ENCODE measurements around the gene TRPV6. TPM values are rescaled to one million over a fixed set of nuclear protein-coding genes. Genes with fewer than 3 reads are reported as not detected.

TRPV6 gene
- total RNA-seq, 1 donor from 2014 or later: not detected

GRCh38 chr7:142886866-142887265 is 1.3 kb upstream of the TRPV6 start:
- intact Hi-C loops (cut with micrococcal nuclease): no loop called here

GRCh38 chr7:142884286-142884640 is 1.3 kb downstream of the TRPV6 start:
- intact Hi-C loops (cut with micrococcal nuclease): no loop called here

- intact Hi-C loops (cut with micrococcal nuclease): no loop called here
Measured at GRCh38 chr7:142883571-142884285, 1.8 kb downstream of the TRPV6 start.

- intact Hi-C loops (cut with micrococcal nuclease): no loop called here
Measured at GRCh38 chr7:142883145-142883544, 2.4 kb downstream of the TRPV6 start.

- intact Hi-C loops (cut with micrococcal nuclease): no loop called here
Measured at GRCh38 chr7:142882338-142882678, 3.2 kb downstream of the TRPV6 start.

GRCh38 chr7:142881586-142882337 is 3.8 kb downstream of the TRPV6 start:
- intact Hi-C loops (cut with micrococcal nuclease): loop anchor here (1.0 to 2.0 kb wide), 2 partner anchors 121 to 334 kb away; no protein-coding TSS in a partner anchor

GRCh38 chr7:142880876-142881505 is 4.6 kb downstream of the TRPV6 start:
- intact Hi-C loops (cut with micrococcal nuclease): loop anchor here (1.0 to 2.0 kb wide), 3 partner anchors 26 to 334 kb away; partner anchors contain the start of gene EPHB6

GRCh38 chr7:142879060-142879459 is 6.5 kb downstream of the TRPV6 start:
- intact Hi-C loops (cut with micrococcal nuclease): no loop called here

GRCh38 chr7:142878315-142878714 is 7.2 kb downstream of the TRPV6 start:
- intact Hi-C loops (cut with micrococcal nuclease): no loop called here

- intact Hi-C loops (cut with micrococcal nuclease): no loop called here
Measured at GRCh38 chr7:142876991-142877910, 8.3 kb downstream of the TRPV6 start.

- intact Hi-C loops (cut with micrococcal nuclease): no loop called here
Measured at GRCh38 chr7:142876236-142876960, 9.1 kb downstream of the TRPV6 start.

GRCh38 chr7:142875456-142875855 is 10.1 kb downstream of the TRPV6 start:
- intact Hi-C loops (cut with micrococcal nuclease): no loop called here

GRCh38 chr7:142874837-142875236 is 10.7 kb downstream of the TRPV6 start:
- intact Hi-C loops (cut with micrococcal nuclease): no loop called here

GRCh38 chr7:142874409-142874808 is 11.1 kb downstream of the TRPV6 start:
- intact Hi-C loops (cut with micrococcal nuclease): no loop called here

GRCh38 chr7:142873871-142874270 is 11.7 kb downstream of the TRPV6 start:
- intact Hi-C loops (cut with micrococcal nuclease): no loop called here

GRCh38 chr7:142873281-142873784 is 12.2 kb downstream of the TRPV6 start:
- intact Hi-C loops (cut with micrococcal nuclease): no loop called here

GRCh38 chr7:142872106-142872675 is 13.4 kb downstream of the TRPV6 start:
- intact Hi-C loops (cut with micrococcal nuclease): no loop called here

GRCh38 chr7:142871260-142872105 is 14.1 kb downstream of the TRPV6 start:
- intact Hi-C loops (cut with micrococcal nuclease): no loop called here
